Stimulated activated naive B cell treated with anti-CD40 and anti-IgM and Interleukin-4, amounts not matched to agents 10 μg/mL and 1 μg/mL and 100 μg/mL, for 72 hours (primary cell): ENCODE results near the gene C2CD2.
"Not testable (repeated sequence)": the region's sequence is repeated elsewhere in the genome, so short reads cannot be mapped to it uniquely, and the experiment has no call there.

Experiments used
- ATAC-seq, 2 donors: fragments of 150-1000 bp; cut with Tn5 transposase; replicated peaks; 2 replicates each; pipeline ENCODE4 v1.10.0; 2021; ENCODE audit warnings: moderate library complexity in 1 of 2
- DNase-seq: peaks from one replicate; pipeline ENCODE4 v3.0.0; 2021
- H3K27ac Mint-ChIP-seq: one replicate; pipeline ENCODE4 v1.8.0; 2022; ENCODE audit warnings: mild to moderate bottlenecking, mixed read lengths
- H3K27me3 Mint-ChIP-seq, 2 donors: one replicate each; pipeline ENCODE4 v1.8.0; 2022; ENCODE audit warnings: mixed read lengths in 2 of 2
- H3K36me3 Mint-ChIP-seq, 2 donors: one replicate each; pipeline ENCODE4 v1.8.0; 2022; ENCODE audit warnings: mixed read lengths in 2 of 2, mild to moderate bottlenecking in 1 of 2
- H3K4me1 Mint-ChIP-seq, 2 donors: one replicate each; pipeline ENCODE4 v1.8.0; 2022; ENCODE audit warnings: mixed read lengths in 2 of 2, mild to moderate bottlenecking in 1 of 2
- H3K4me3 Mint-ChIP-seq, 2 donors: one replicate each; pipeline ENCODE4 v1.8.0; 2022; ENCODE audit warnings: mild to moderate bottlenecking in 2 of 2, mixed read lengths in 2 of 2, moderate library complexity in 1 of 2
- H3K9me3 Mint-ChIP-seq, 2 donors: one replicate each; pipeline ENCODE4 v1.8.0; 2022; ENCODE audit warnings: mixed read lengths in 2 of 2, mild to moderate bottlenecking in 1 of 2

C2CD2 gene

DNA sequence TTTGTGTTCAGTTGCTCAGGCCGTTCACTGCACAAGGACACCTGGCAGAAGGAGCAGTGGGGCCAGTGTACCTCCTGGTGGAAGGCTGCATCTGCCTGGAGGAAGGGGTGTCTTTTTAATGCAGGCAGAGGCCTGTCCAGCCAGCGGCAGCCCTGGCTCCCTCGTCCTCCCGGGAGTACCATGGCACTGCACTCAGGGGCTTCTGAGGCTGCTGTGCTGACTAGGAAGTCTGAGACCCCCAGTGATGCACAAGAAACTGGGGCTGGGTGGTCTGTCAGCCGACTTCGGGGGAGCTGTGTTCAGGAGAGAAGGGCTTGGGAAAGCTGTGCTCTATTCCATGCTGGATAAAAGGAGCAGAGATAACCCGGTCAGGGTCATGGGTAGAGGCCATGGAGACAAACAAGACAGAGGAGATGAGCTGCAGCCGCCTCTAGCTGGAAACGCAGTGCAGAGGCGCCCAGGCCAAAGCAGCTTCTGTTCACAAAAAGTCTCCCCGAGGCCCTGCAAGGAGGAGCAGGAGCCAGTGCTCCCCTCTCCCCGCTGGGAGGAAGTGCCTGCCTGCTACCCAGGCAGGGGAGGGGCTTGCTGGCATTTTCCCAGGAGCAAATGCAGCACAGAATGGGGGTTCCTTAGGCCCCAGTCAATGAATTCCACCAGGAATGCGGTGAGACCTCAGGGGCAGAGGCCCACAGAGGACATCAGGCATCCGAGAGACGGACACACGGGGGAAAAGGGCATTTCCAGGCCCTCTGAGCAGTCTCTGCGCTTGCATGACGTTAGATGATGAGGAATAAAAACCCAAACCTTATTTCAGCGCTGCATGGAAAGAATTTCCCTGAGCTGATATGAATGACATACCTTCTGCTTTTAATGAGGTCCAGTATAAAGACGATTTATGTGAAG is 17.2 kb upstream of the C2CD2 start:
- Mint-ChIP-seq H3K4me1 (peaks cover 9 to 21% of the 10 kb centered on the region in 2 donors), H3K36me3 (no peaks in the 10 kb centered on the region), H3K27ac (no peak overlapping the region), H3K9me3 (no peaks in the 10 kb centered on the region), H3K27me3 (peaks cover 0 to 1% of the 10 kb centered on the region in 2 donors), H3K4me3 (no peak overlapping the region)
- DNase-seq (no peak), ATAC-seq (no peak)

DNA sequence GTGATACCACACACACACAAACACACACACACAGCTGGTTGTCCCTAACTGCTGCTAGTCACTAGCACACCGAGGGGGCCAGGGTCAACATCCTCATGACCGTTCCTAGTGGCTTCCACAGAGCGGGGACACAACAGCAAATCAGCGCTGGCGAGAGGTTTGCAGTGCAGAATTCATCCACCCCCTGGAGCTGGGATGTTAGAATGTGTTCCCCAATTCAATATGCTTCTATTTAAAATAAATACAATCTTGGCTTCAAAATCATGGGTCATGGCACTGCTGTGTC is 16.2 kb upstream of the C2CD2 start:
- peaks cover 3 to 11% of the 10 kb centered on the region in 2 donors for H3K27me3 Mint-ChIP-seq
- H3K27ac Mint-ChIP-seq: no peak overlapping the region
- no peak overlapping the region for H3K4me3 Mint-ChIP-seq
- ATAC-seq: no peak
- H3K9me3 Mint-ChIP-seq: no peaks in the 10 kb centered on the region
- no peak for DNase-seq
- peaks cover 0 to 2% of the 10 kb centered on the region in 2 donors for H3K36me3 Mint-ChIP-seq
- peaks cover 11 to 27% of the 10 kb centered on the region in 2 donors for H3K4me1 Mint-ChIP-seq

GRCh38 chr21:41967708-41968107 is 13.9 kb upstream of the C2CD2 start:
- no peak overlapping the region for H3K4me3 Mint-ChIP-seq
- peaks cover 0 to 2% of the 10 kb centered on the region in 2 donors for H3K36me3 Mint-ChIP-seq
- DNase-seq (no peak), ATAC-seq (no peak)
- no peaks in the 10 kb centered on the region for H3K9me3 Mint-ChIP-seq
- no peak overlapping the region for H3K27ac Mint-ChIP-seq
- H3K27me3 Mint-ChIP-seq: peaks cover 12 to 14% of the 10 kb centered on the region in 2 donors
- H3K4me1 Mint-ChIP-seq: peaks cover 7 to 16% of the 10 kb centered on the region in 2 donors

GRCh38 chr21:41966872-41967621 is 13.2 kb upstream of the C2CD2 start:
- Mint-ChIP-seq H3K27ac (no peak overlapping the region), H3K27me3 (peaks cover 16 to 18% of the 10 kb centered on the region in 2 donors)
- no peak for ATAC-seq

DNA sequence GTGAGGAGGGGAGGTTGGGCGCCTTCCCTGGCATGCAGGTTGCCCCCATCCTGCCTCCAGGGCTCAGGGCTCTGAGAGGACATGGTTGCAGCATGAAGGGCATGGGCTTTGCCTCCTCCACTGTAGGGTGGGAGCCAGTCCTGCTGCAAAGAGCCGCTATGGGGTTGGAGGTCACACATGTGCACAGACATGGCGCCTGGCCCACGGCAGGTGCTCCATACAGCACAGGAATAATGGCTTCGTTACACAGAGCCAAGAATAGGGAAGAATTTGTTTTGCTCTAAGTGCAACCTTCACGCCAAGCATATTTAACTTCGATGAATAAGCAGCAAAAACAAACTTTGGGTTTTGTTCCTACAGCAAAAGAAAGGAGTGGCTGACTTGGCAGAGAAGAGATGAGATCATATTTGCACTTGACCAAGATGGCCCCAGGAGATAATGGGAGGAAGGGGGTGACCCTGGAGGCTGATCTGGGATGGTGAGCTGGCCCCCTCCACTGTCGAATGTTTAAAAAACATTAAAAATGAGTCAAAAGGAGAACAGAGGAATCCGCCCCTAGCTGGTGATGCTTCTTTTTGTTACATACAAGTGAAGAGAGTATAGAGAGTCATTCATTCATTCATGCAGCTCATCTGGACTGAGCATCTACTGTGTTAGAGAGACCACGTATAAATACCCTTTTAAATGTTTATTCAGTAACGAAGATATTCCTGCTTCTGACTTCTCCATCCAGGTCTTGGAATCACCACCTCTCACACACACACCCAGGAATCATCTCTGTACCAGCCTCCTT is 12.4 kb upstream of the C2CD2 start:
- Mint-ChIP-seq H3K4me1 (peaks cover 14 to 29% of the 10 kb centered on the region in 2 donors), H3K27ac (peak overlapping the region; percentile 66), H3K36me3 (peaks cover 0 to 2% of the 10 kb centered on the region in 2 donors), H3K27me3 (peaks cover 23 to 26% of the 10 kb centered on the region in 2 donors), H3K4me3 (no peak overlapping the region), H3K9me3 (no peaks in the 10 kb centered on the region)
- no peak for DNase-seq
- ATAC-seq: no peak

More at GRCh38 chr21:41966872-41967621, 13.2 kb upstream of the C2CD2 start:
- no peak overlapping the region for H3K4me3 Mint-ChIP-seq
- H3K36me3 Mint-ChIP-seq: peaks cover 0 to 2% of the 10 kb centered on the region in 2 donors
- DNase-seq: no peak
- H3K4me1 Mint-ChIP-seq: peaks cover 7 to 21% of the 10 kb centered on the region in 2 donors
- H3K9me3 Mint-ChIP-seq: no peaks in the 10 kb centered on the region

GRCh38 chr21:41965461-41966013 is 11.7 kb upstream of the C2CD2 start:
- peaks cover 0 to 2% of the 10 kb centered on the region in 2 donors for H3K36me3 Mint-ChIP-seq
- peak overlapping the region in 1 of 2 donors; percentile 23 for H3K4me3 Mint-ChIP-seq
- no peak for DNase-seq
- peaks cover 26 to 29% of the 10 kb centered on the region in 2 donors for H3K27me3 Mint-ChIP-seq
- H3K27ac Mint-ChIP-seq: no peak overlapping the region
- no peaks in the 10 kb centered on the region for H3K9me3 Mint-ChIP-seq
- H3K4me1 Mint-ChIP-seq: peaks cover 16 to 31% of the 10 kb centered on the region in 2 donors
- peak in 1 of 2 donors; percentile 7 for ATAC-seq

DNA sequence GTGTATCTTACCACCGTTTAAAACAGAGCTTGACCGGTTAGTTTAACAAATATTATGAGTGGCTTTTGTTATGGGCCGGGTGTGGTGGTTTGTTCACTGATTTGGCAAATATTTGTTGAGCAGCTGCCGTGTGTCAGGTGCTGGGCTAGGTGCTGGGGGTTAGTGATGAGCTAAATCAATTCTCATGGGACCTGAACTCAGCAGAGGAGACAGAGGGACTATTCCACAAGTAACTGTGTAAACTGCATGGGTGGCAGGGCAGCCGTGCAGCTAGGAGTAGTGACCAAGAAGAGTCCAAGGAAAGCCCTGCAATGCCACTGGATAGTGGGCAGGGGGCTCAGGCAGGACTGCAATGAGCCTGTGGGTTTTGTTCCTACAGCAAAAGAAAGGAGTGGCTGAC is 11.2 kb upstream of the C2CD2 start:
- Mint-ChIP-seq H3K27me3 (peaks cover 26 to 29% of the 10 kb centered on the region in 2 donors), H3K27ac (no peak overlapping the region), H3K36me3 (peaks cover 0 to 2% of the 10 kb centered on the region in 2 donors), H3K4me3 (peak overlapping the region in 1 of 2 donors; percentile 23), H3K4me1 (peaks cover 16 to 31% of the 10 kb centered on the region in 2 donors), H3K9me3 (no peaks in the 10 kb centered on the region)
- DNase-seq (no peak), ATAC-seq (peak; percentile 63 to 75)

GRCh38 chr21:41964171-41964570 is 10.4 kb upstream of the C2CD2 start:
- ATAC-seq: no peak
- Mint-ChIP-seq H3K27ac (no peak overlapping the region), H3K9me3 (no peaks in the 10 kb centered on the region), H3K4me3 (no peak overlapping the region), H3K4me1 (peaks cover 16 to 31% of the 10 kb centered on the region in 2 donors), H3K36me3 (peaks cover 0 to 2% of the 10 kb centered on the region in 2 donors), H3K27me3 (peaks cover 26 to 29% of the 10 kb centered on the region in 2 donors)
- no peak for DNase-seq

- peaks cover 0 to 2% of the 10 kb centered on the region in 2 donors for H3K36me3 Mint-ChIP-seq
- ATAC-seq: no peak
- no peak for DNase-seq
- H3K4me1 Mint-ChIP-seq: peaks cover 16 to 31% of the 10 kb centered on the region in 2 donors
- no peak overlapping the region for H3K27ac Mint-ChIP-seq
- no peaks in the 10 kb centered on the region for H3K9me3 Mint-ChIP-seq
- no peak overlapping the region for H3K4me3 Mint-ChIP-seq
- H3K27me3 Mint-ChIP-seq: peaks cover 26 to 29% of the 10 kb centered on the region in 2 donors
Measured at GRCh38 chr21:41962425-41962966, 8.7 kb upstream of the C2CD2 start.

- peak; percentile 49 to 55 for ATAC-seq
Measured at GRCh38 chr21:41961753-41962152, 7.9 kb upstream of the C2CD2 start.

GRCh38 chr21:41961282-41961701 is 7.5 kb upstream of the C2CD2 start:
- Mint-ChIP-seq H3K9me3 (no peaks in the 10 kb centered on the region), H3K4me3 (peak overlapping the region in 1 of 2 donors; percentile 10), H3K4me1 (peaks cover 23 to 42% of the 10 kb centered on the region in 2 donors), H3K27me3 (peaks cover 35 to 39% of the 10 kb centered on the region in 2 donors), H3K27ac (no peak overlapping the region), H3K36me3 (peaks cover 0 to 2% of the 10 kb centered on the region in 2 donors)
- ATAC-seq (no peak), DNase-seq (no peak)

More at GRCh38 chr21:41961753-41962152, 7.9 kb upstream of the C2CD2 start:
- H3K36me3 Mint-ChIP-seq: peaks cover 0 to 2% of the 10 kb centered on the region in 2 donors
- H3K9me3 Mint-ChIP-seq: no peaks in the 10 kb centered on the region
- peaks cover 21 to 37% of the 10 kb centered on the region in 2 donors for H3K4me1 Mint-ChIP-seq
- peaks cover 31 to 35% of the 10 kb centered on the region in 2 donors for H3K27me3 Mint-ChIP-seq
- H3K27ac Mint-ChIP-seq: no peak overlapping the region
- no peak for DNase-seq
- peak overlapping the region in 1 of 2 donors; percentile 10 for H3K4me3 Mint-ChIP-seq

DNA sequence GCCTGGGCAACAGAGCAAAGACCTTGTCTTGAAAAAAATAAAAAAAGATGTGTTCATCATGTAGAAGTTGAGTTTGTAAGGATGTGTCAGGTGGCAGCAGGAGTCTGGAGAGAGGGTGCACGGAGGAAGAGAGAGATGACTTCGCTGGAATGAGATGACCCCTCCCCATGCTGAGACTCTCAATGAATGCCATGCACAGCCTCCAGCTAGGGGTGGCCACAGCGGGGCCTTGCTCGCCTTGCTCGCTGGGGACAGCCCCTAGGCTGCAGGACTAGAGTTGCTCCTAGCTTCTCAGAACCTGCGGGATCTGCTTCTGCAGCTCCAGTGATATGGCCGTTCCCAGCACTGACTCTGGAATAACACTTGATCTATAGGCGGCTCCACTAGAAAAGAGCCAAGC is 6.6 kb upstream of the C2CD2 start:
- peaks cover 35% of the 10 kb centered on the region in 2 donors for H3K27me3 Mint-ChIP-seq

GRCh38 chr21:41959697-41960096 is 5.9 kb upstream of the C2CD2 start:
- Mint-ChIP-seq H3K4me1 (peaks cover 28 to 45% of the 10 kb centered on the region in 2 donors), H3K27me3 (peaks cover 34 to 37% of the 10 kb centered on the region in 2 donors)
- DNase-seq, H3K9me3 Mint-ChIP-seq, H3K4me3 Mint-ChIP-seq, ATAC-seq, H3K27ac Mint-ChIP-seq, H3K36me3 Mint-ChIP-seq: not testable (repeated sequence)

More for the DNA sequence above, 6.6 kb upstream of the C2CD2 start:
- no peak for ATAC-seq
- no peak overlapping the region for H3K27ac Mint-ChIP-seq
- no peak for DNase-seq
- H3K36me3 Mint-ChIP-seq: peaks cover 0 to 2% of the 10 kb centered on the region in 2 donors
- peaks cover 27 to 45% of the 10 kb centered on the region in 2 donors for H3K4me1 Mint-ChIP-seq
- H3K9me3 Mint-ChIP-seq: no peaks in the 10 kb centered on the region
- H3K4me3 Mint-ChIP-seq: no peak overlapping the region
